ENCODE results near the gene ATP6V1B1.
A peak's percentile ranks its signal among the peaks of the same experiment; 100 is the strongest.

ATP6V1B1 gene

DNA sequence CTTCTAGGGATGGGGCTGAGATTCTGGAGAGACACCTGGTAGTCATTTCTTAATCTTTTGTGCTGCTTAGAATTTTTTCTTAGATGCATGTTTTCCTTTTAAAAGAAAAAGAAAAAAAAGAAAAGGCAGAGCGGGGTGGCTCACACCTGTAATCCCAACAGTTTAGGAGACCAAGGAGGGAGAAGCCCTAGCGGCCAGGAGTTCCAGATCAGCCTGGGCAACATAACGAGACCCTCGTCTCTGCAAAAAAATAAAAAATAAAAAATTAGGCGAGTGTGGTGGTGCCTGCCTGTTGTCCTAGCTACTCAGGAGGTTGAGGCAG, 46.0 kb upstream of the ATP6V1B1 start:
- no peak overlapping the region for H3K4me3 ChIP-seq (ENCODE audit: control insufficient read depth, low read depth, low read length)
- TF ChIP-seq, protein P1, sequence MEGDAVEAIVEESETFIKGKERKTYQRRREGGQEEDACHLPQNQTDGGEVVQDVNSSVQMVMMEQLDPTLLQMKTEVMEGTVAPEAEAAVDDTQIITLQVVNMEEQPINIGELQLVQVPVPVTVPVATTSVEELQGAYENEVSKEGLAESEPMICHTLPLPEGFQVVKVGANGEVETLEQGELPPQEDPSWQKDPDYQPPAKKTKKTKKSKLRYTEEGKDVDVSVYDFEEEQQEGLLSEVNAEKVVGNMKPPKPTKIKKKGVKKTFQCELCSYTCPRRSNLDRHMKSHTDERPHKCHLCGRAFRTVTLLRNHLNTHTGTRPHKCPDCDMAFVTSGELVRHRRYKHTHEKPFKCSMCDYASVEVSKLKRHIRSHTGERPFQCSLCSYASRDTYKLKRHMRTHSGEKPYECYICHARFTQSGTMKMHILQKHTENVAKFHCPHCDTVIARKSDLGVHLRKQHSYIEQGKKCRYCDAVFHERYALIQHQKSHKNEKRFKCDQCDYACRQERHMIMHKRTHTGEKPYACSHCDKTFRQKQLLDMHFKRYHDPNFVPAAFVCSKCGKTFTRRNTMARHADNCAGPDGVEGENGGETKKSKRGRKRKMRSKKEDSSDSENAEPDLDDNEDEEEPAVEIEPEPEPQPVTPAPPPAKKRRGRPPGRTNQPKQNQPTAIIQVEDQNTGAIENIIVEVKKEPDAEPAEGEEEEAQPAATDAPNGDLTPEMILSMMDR (IDR thresholded peaks at IDR 0.05; ENCODE audit: control insufficient read depth, insufficient read depth, low read depth, low read length, missing control alignments) = no peak
- DNase-seq (ENCODE audit: low read depth) = no peak

DNA sequence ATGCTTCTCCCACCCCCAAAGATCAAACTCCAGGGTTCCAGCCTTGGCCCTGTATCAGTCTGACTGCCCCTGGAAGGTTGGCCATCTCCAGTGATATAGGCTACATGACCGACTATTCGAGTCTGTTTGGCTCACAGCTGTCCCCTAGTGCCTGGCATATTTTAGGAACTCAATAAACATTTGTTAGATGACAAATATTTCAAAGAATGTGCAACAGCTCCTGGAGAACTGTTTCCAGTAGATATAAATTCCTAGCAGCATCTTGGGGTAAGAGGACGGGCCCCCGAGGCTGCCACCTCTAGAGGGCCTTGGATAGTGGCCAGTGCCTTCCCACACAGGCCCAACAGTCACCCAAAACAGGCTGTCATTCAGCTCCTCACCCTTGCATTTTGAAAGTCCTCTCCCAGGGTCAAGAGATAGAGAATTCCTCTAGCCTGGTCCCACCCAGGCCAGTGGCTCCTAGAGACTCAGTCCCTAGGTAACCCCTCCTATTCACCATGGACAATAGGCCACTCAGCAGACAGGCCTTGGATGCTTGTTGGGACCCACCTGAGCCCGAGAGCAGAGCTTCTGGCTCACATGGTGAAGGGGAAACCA, 45.1 kb upstream of the ATP6V1B1 start:
- TF ChIP-seq, protein P1 (IDR thresholded peaks at IDR 0.05; ENCODE audit: control insufficient read depth, insufficient read depth, low read depth, low read length, missing control alignments) = peak; percentile 2
- DNase-seq (ENCODE audit: low read depth) = no peak
- no peak overlapping the region for H3K4me3 ChIP-seq (ENCODE audit: control insufficient read depth, low read depth, low read length)

DNA sequence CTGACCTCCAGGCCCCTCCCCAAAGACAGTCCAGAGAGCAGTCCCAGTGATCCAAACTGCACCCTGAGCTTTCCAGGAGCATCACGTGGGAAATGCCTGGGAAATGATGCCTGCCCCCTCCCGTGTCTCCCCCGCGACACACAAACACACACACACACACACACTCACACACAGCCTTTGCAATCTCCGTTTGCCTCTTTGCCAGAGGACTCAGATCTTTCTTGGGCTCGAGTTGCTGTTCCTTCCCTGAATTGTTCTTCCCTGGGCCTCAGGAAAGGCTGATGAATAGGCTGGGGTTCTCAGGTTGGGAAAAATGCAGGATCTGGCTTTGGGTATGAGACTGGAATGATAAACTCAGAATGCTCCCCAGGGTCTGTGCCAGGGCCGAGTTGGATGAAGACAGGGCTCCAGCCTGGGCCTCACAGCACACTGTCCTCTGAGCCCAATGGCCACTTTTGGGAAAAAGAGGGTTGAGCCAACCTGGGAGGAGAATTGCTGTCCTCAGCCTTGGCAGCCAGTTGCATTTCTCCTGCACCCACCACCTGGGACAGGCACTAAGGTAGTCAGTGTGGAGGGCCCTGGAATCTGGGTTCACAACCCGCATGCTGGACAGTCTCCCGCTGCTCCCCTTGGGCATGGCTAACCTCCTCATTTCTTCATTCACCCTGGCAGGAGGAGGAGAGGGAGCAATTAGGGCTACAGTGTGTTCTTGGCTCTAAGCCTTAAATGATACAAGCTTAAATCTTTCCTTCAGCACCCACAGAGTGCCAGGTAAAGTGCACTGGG, 43.9 kb upstream of the ATP6V1B1 start:
- no peak overlapping the region for H3K4me3 ChIP-seq (ENCODE audit: control insufficient read depth, low read depth, low read length)
- TF ChIP-seq, protein P1 (IDR thresholded peaks at IDR 0.05; ENCODE audit: control insufficient read depth, insufficient read depth, low read depth, low read length, missing control alignments) = no peak
- DNase-seq (ENCODE audit: low read depth) = no peak

GRCh38 chr2:70892750-70893149, 43.0 kb upstream of the ATP6V1B1 start:
- TF ChIP-seq, protein P1 (IDR thresholded peaks at IDR 0.05; ENCODE audit: control insufficient read depth, insufficient read depth, low read depth, low read length, missing control alignments) = no peak
- no peak for DNase-seq (ENCODE audit: low read depth)

GRCh38 chr2:70893186-70893585, 42.5 kb upstream of the ATP6V1B1 start:
- TF ChIP-seq, protein P1 (IDR thresholded peaks at IDR 0.05; ENCODE audit: control insufficient read depth, insufficient read depth, low read depth, low read length, missing control alignments) = no peak
- H3K4me3 ChIP-seq (ENCODE audit: control insufficient read depth, low read depth, low read length) = no peak overlapping the region
- DNase-seq (ENCODE audit: low read depth) = no peak

More at GRCh38 chr2:70892750-70893149, 43.0 kb upstream of the ATP6V1B1 start:
- H3K4me3 ChIP-seq (ENCODE audit: control insufficient read depth, low read depth, low read length) = no peak overlapping the region

- H3K4me3 ChIP-seq (ENCODE audit: control insufficient read depth, low read depth, low read length) = no peak overlapping the region
- DNase-seq (ENCODE audit: low read depth) = no peak
- TF ChIP-seq, protein P1 (IDR thresholded peaks at IDR 0.05; ENCODE audit: control insufficient read depth, insufficient read depth, low read depth, low read length, missing control alignments) = no peak
Measured at GRCh38 chr2:70894765-70895164, 40.9 kb upstream of the ATP6V1B1 start.

Data from AG09309 (cell line).